Measurements from ENCODE around the gene MESP2.

GRCh38 chr15:89818287-89818686 lies 42.2 kb downstream of the MESP2 start:
- TF ChIP-seq CTCF (conservative IDR thresholded peaks at IDR 0.05; ENCODE audit: low read length) (no peak), EZH2phosphoT487 (IDR thresholded peaks at IDR 0.05; ENCODE audit: borderline replicate concordance) (no peak)
